Breast epithelium (tissue), 3 donors: ENCODE results near the gene SENP6.

Experiments
- CTCF ChIP-seq, 3 donors: fragments of 450-650 bp; IDR thresholded peaks; one replicate each; pipeline ENCODE4 v1.5.1; 2016 to 2017; ENCODE audit warnings: antibody characterized with exemption in 3 of 3, mild to moderate bottlenecking in 3 of 3, moderate library complexity in 3 of 3
- POLR2A ChIP-seq: fragments of 450-650 bp; IDR thresholded peaks from one replicate; pipeline ENCODE4 v1.6.1; 2016; ENCODE audit warnings: antibody characterized with exemption, mild to moderate bottlenecking, moderate library complexity
- POLR2AphosphoS5 ChIP-seq, 3 donors: sonication (generic); formaldehyde crosslinking; IDR thresholded peaks; one replicate each; pipeline ENCODE4 v1.6.1; 2017; ENCODE audit warnings: antibody characterized with exemption in 3 of 3

DNA sequence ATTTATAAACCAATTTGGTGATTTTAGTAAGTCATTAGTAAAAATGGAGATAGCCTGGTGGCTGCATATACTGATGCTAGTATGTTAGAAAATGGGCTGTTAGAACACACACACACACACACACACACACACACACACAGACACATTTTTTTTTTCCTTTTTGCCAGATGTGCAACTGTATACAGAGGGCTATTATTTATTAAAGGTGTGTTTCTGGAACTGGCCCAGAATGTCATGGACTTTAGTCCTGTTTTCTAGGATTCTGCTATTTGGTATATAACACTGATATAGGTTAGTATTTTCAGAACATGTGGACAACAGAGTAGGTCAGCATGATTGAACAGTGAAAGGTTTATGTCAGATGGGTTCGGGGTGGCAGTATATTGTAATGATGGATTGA lies 159.8 kb downstream of the SENP6 start:
- TF ChIP-seq CTCF (IDR thresholded peaks at IDR 0.05) (no peak), POLR2A (no peak), POLR2AphosphoS5 (IDR thresholded peaks at IDR 0.05) (no peak)
